ENCODE data around the gene CIDEC. TPM values are rescaled to one million over a fixed set of nuclear protein-coding genes. Genes with fewer than 3 reads are reported as not detected.
A peak's percentile ranks its signal among the peaks of the same experiment; 100 is the strongest.

CIDEC gene
- polyA plus RNA-seq, 3 donors, result 0.08 TPM; not detected in 2

- intact Hi-C loops (cut with micrococcal nuclease), result no loop called here
- Histone ChIP-seq H3K4me2 (replicated peaks; ENCODE audit: extremely low read depth, low read length, poor library complexity, severe bottlenecking) (no peak overlapping the region), H3K4me1 (ENCODE audit: control insufficient read depth in 1 of 2, insufficient read depth in 2 of 2, low read length in 2 of 2) (peaks cover 22% of the 10 kb centered on the region in 2 donors), H3K36me3 (replicated peaks in 1 of 2; ENCODE audit: control insufficient read depth in 1 of 2, insufficient read depth in 2 of 2, low read length in 2 of 2) (peaks cover 50 to 61% of the 10 kb centered on the region in 2 donors), H3K4me3 (replicated peaks in 1 of 3; ENCODE audit: low read depth in 2 of 3, low read length in 3 of 3) (no peak overlapping the region), H3K9me3 (replicated peaks in 1 of 2; ENCODE audit: control insufficient read depth in 1 of 2, insufficient read depth in 1 of 2, low read length in 2 of 2) (no peaks in the 10 kb centered on the region), H3K27me3 (ENCODE audit: control insufficient read depth in 2 of 2, insufficient read depth in 2 of 2, low read length in 2 of 2) (no peaks in the 10 kb centered on the region), H4K20me1 (ENCODE audit: insufficient read depth, low read length) (no peaks in the 10 kb centered on the region), H3K9ac (ENCODE audit: insufficient read depth, low read length, poor library complexity, severe bottlenecking) (no peak overlapping the region), H3K27ac (ENCODE audit: low read depth in 1 of 2, low read length in 2 of 2) (peak overlapping the region in 1 of 2 donors; percentile 42), H3K79me2 (ENCODE audit: insufficient read depth, low read length) (peaks cover 10% of the 10 kb centered on the region), H2AFZ (ENCODE audit: insufficient read depth, low read depth, low read length, poor library complexity, severe bottlenecking) (no peak overlapping the region)
- Mint-ChIP-seq H3K4me1 (peaks cover 28% of the 10 kb centered on the region), H3K36me3 (peaks cover 59 to 66% of the 10 kb centered on the region in 2 donors), H3K4me3 (no peak overlapping the region), H3K9me3 (no peaks in the 10 kb centered on the region), H3K27ac (no peak overlapping the region), H3K27me3 (ENCODE audit: low read depth in 3 of 3) (peaks cover 0 to 7% (median 2%) of the 10 kb centered on the region in 3 donors)
- 86% methylated on average over 4 of the region's 4 CpGs for WGBS (ENCODE audit: insufficient coverage)
- DNase-seq, result no peak
- TF ChIP-seq CTCF (IDR thresholded peaks at IDR 0.05), result no peak
These were observed 41.2 kb downstream of the CIDEC start for GRCh38 chr3:9838856-9839255.

- DNase-seq, result peak in 2 of 3 donors; percentile 25 to 39
- H3K36me3 ChIP-seq (replicated peaks in 1 of 2; ENCODE audit: control insufficient read depth in 1 of 2, insufficient read depth in 2 of 2, low read length in 2 of 2), result peaks cover 57 to 70% of the 10 kb centered on the region in 2 donors
- H3K9me3 ChIP-seq (replicated peaks in 1 of 2; ENCODE audit: control insufficient read depth in 1 of 2, insufficient read depth in 1 of 2, low read length in 2 of 2), result no peaks in the 10 kb centered on the region
- H3K4me1 Mint-ChIP-seq, result peaks cover 21% of the 10 kb centered on the region
- H3K27ac Mint-ChIP-seq, result peak overlapping the region in 2 of 7 donors; percentile 63 to 73
- TF ChIP-seq CTCF (IDR thresholded peaks at IDR 0.05), result no peak
- H3K27me3 ChIP-seq (ENCODE audit: control insufficient read depth in 2 of 2, insufficient read depth in 2 of 2, low read length in 2 of 2), result no peaks in the 10 kb centered on the region
- peak overlapping the region in 1 of 2 donors; percentile 42 for H3K27ac ChIP-seq (ENCODE audit: low read depth in 1 of 2, low read length in 2 of 2)
- peaks cover 17% of the 10 kb centered on the region in 2 donors for H3K4me1 ChIP-seq (ENCODE audit: control insufficient read depth in 1 of 2, insufficient read depth in 2 of 2, low read length in 2 of 2)
- intact Hi-C loops (cut with micrococcal nuclease), result no loop called here
- H3K79me2 ChIP-seq (ENCODE audit: insufficient read depth, low read length), result peaks cover 2% of the 10 kb centered on the region
- peaks cover 67 to 75% of the 10 kb centered on the region in 2 donors for H3K36me3 Mint-ChIP-seq
- no peak overlapping the region for H3K4me2 ChIP-seq (replicated peaks; ENCODE audit: extremely low read depth, low read length, poor library complexity, severe bottlenecking)
- no peak overlapping the region for H2AFZ ChIP-seq (ENCODE audit: insufficient read depth, low read depth, low read length, poor library complexity, severe bottlenecking)
- peaks cover 0 to 6% (median 2%) of the 10 kb centered on the region in 3 donors for H3K27me3 Mint-ChIP-seq (ENCODE audit: low read depth in 3 of 3)
- WGBS (ENCODE audit: insufficient coverage), result 55% methylated on average over 6 of the region's 12 CpGs
- peak overlapping the region in 1 of 2 donors; percentile 30 for H3K4me3 Mint-ChIP-seq
- H4K20me1 ChIP-seq (ENCODE audit: insufficient read depth, low read length), result no peaks in the 10 kb centered on the region
- no peak overlapping the region for H3K4me3 ChIP-seq (replicated peaks in 1 of 3; ENCODE audit: low read depth in 2 of 3, low read length in 3 of 3)
- H3K9ac ChIP-seq (ENCODE audit: insufficient read depth, low read length, poor library complexity, severe bottlenecking), result no peak overlapping the region
- H3K9me3 Mint-ChIP-seq, result no peaks in the 10 kb centered on the region
These were observed 42.1 kb downstream of the CIDEC start for GRCh38 chr3:9837701-9838582.

All from CD14-positive monocyte (primary cell).